ENCODE results near the gene TSPAN2. TPM values are rescaled to one million over a fixed set of nuclear protein-coding genes. Genes with fewer than 3 reads are reported as not detected.

TSPAN2 gene
- total RNA-seq, 1 donor from 2014 or later = 0.91 TPM

- H3K4me3 Mint-ChIP-seq = no peak overlapping the region
- H3K36me3 Mint-ChIP-seq (ENCODE audit: low read depth) = no peaks in the 10 kb centered on the region
- no peaks in the 10 kb centered on the region for H3K27me3 Mint-ChIP-seq
- CTCF ChIA-PET = interaction anchor here (0.9 to 1.3 kb wide), 2 partner anchors 8 to 47 kb away, joined by 3 to 4 read pairs; no protein-coding TSS in a partner anchor
- peaks cover 4% of the 10 kb centered on the region for H3K9me3 Mint-ChIP-seq
- DNase-seq (no peak), ATAC-seq (ENCODE audit: low read depth) (no peak)
- POLR2A ChIA-PET = no interaction called here
- peaks cover 16% of the 10 kb centered on the region for H3K4me1 Mint-ChIP-seq
- no peak for TF ChIP-seq CTCF (IDR thresholded peaks at IDR 0.05)
- intact Hi-C loops (cut with micrococcal nuclease) = no loop called here
- no peak overlapping the region for H3K27ac Mint-ChIP-seq
Observed at GRCh38 chr1:115065021-115065420, 24.3 kb downstream of the TSPAN2 start.

- CTCF ChIA-PET = no interaction called here
- no peaks in the 10 kb centered on the region for H3K27me3 Mint-ChIP-seq
- POLR2A ChIA-PET = no interaction called here
Observed at GRCh38 chr1:115064461-115064860, 24.8 kb downstream of the TSPAN2 start.

GRCh38 chr1:115063228-115063901 is 25.9 kb downstream of the TSPAN2 start:
- DNase-seq (no peak), ATAC-seq (ENCODE audit: low read depth) (peak; percentile 51)
- Mint-ChIP-seq H3K4me3 (no peak overlapping the region), H3K27ac (peak overlapping the region; percentile 71), H3K27me3 (no peaks in the 10 kb centered on the region), H3K4me1 (peaks cover 16% of the 10 kb centered on the region), H3K36me3 (ENCODE audit: low read depth) (no peaks in the 10 kb centered on the region), H3K9me3 (peaks cover 4% of the 10 kb centered on the region)
- CTCF ChIA-PET = no interaction called here
- POLR2A ChIA-PET = no interaction called here
- TF ChIP-seq CTCF (IDR thresholded peaks at IDR 0.05) = no peak
- intact Hi-C loops (cut with micrococcal nuclease) = loop anchor here (2.0 kb wide), 1 partner anchor 25 kb away; the partner anchor contains the start of gene TSPAN2

More at GRCh38 chr1:115064461-115064860, 24.8 kb downstream of the TSPAN2 start:
- H3K4me1 Mint-ChIP-seq = peaks cover 16% of the 10 kb centered on the region
- H3K4me3 Mint-ChIP-seq = no peak overlapping the region
- TF ChIP-seq CTCF (IDR thresholded peaks at IDR 0.05) = no peak
- no peak for ATAC-seq (ENCODE audit: low read depth)
- peaks cover 4% of the 10 kb centered on the region for H3K9me3 Mint-ChIP-seq
- peak overlapping the region; percentile 8 for H3K27ac Mint-ChIP-seq
- intact Hi-C loops (cut with micrococcal nuclease) = no loop called here
- H3K36me3 Mint-ChIP-seq (ENCODE audit: low read depth) = no peaks in the 10 kb centered on the region
- DNase-seq = no peak

- Mint-ChIP-seq H3K4me3 (no peak overlapping the region), H3K36me3 (ENCODE audit: low read depth) (no peaks in the 10 kb centered on the region), H3K27me3 (no peaks in the 10 kb centered on the region), H3K9me3 (peaks cover 4% of the 10 kb centered on the region), H3K4me1 (peaks cover 16% of the 10 kb centered on the region), H3K27ac (peak overlapping the region; percentile 71)
- ATAC-seq (ENCODE audit: low read depth) (peak; percentile 93), DNase-seq (peak; percentile 44)
- no peak for TF ChIP-seq CTCF (IDR thresholded peaks at IDR 0.05)
- intact Hi-C loops (cut with micrococcal nuclease) = loop anchor here (1.0 to 2.0 kb wide), 2 partner anchors 26 to 37 kb away; partner anchors contain the start of gene TSPAN2
- CTCF ChIA-PET = interaction anchor here (1.9 kb wide), 1 partner anchor 10 kb away, joined by 4 read pairs; no protein-coding TSS in a partner anchor
- POLR2A ChIA-PET = no interaction called here
Observed at GRCh38 chr1:115062542-115063004, 26.7 kb downstream of the TSPAN2 start.

GRCh38 chr1:115060501-115060900 is 28.8 kb downstream of the TSPAN2 start:
- Mint-ChIP-seq H3K4me3 (no peak overlapping the region), H3K4me1 (peaks cover 16% of the 10 kb centered on the region), H3K27ac (no peak overlapping the region), H3K27me3 (no peaks in the 10 kb centered on the region), H3K9me3 (peaks cover 4% of the 10 kb centered on the region), H3K36me3 (ENCODE audit: low read depth) (no peaks in the 10 kb centered on the region)
- ChIA-PET CTCF (no interaction called here), POLR2A (no interaction called here)
- DNase-seq (no peak), ATAC-seq (ENCODE audit: low read depth) (no peak)
- no peak for TF ChIP-seq CTCF (IDR thresholded peaks at IDR 0.05)
- intact Hi-C loops (cut with micrococcal nuclease) = no loop called here

Data from activated B cell treated with CpG ODN at 0.5 μM for 24 hours (primary cell).